NCI-H1417 (cell line): Measurements from ENCODE around the gene MROH7.

ENCODE experiments used
- DNase-seq, 3 experiments: peaks; one replicate each; lab custom pipeline; 2025; lab: John Stamatoyannopoulos, UW

The MROH7 gene

DNA sequence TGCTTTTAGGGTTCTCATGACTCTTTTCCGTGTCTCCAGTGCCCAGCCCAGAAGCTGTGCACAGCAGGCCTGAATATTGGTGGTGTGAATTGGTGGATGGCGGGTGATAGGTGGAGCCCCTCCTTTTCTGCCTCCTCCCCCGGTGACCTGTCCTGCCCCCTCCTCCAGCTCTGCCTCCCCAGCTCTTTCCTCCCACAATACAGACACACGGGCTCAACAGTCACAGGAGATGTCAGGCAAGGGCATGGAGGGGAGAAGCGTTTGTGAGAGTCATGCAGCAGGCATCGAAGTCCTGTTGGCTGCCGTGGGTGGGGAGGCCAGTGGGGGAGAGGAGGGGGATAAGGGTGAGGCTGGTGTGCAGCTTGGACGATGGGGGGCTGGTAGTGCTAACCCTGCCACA is 56.8 kb downstream of the MROH7 start:
- no peak for DNase-seq

DNA sequence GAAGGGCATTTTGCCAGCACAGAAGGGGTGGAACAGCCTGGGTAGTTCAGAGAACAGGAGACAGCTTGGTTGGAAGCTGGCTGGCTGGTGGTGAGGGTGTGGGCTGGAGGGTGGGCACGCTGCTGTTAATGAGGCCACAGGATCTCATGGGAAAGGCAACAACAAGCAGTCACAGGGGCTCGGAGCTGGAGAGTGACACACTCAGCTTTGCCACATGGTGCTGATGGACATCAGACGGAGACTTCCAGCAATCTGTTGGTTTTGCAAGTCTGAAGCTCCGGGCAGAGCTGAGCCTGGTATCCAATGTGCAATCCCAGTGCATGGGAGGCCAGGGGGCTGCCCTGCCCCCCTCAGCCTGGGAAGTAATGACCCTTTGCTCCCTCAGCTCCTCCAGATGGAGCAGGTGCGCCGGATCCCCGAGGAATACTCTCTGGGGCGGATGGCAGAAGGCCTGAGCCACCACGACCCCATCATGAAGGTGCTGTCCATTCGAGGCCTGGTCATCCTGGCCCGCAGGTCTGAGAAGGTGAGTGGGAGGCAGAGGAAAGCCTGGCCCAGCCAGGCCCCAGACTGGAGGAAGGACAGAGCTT is 58.4 kb downstream of the MROH7 start:
- no peak for DNase-seq

DNA sequence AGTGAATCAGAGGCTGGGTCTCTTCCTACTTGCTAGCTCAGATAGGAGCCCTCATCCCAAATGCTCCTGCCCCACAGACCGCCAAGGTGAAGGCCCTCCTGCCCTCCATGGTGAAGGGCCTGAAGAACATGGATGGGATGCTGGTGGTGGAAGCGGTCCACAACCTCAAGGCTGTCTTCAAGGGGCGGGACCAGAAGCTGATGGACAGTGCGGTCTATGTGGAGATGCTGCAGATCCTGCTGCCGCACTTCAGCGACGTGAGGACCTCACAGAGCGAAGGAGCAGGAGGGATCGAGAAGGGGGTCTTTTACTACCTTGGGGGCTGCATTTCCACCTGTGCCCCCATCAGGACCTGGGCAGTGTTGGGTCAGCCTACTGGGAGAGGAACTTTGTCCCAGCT is 59.5 kb downstream of the MROH7 start:
- no peak for DNase-seq

DNA sequence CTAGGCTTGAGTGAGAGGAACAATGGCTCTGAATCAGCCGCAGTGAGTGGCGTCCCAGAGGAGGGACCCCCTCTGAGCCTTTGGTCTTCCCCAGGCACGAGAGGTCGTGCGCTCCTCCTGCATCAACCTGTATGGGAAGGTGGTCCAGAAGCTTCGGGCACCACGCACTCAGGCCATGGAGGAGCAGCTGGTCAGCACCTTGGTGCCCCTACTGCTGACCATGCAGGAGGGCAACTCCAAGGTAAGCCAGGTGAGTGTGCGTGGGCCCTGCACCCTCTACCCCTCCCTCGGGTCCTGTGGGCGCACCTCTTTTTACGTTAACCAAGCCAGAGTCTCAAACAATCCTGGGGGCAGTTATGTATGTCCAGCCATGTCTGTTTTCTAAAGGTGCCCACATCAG is 60.4 kb downstream of the MROH7 start:
- DNase-seq, result no peak

DNA sequence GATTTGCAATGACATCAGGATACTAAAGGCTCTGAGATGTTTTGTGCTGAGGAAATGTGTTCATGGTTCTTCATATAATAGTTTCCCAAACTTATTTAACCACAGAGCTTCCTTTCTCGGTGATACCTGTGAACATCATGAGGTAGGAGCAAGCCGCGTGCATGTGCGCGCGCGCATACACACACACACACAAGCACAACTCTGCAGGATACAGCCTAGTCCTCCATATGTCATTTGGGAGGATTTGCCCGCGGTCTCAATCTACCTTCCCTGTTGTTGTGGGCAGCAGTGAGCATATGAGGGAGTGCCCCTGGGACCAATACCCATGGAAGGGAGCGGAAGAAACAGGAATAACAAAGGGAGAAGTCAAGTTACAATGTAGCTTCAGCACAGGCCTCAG is 61.9 kb downstream of the MROH7 start:
- DNase-seq, result no peak

DNA sequence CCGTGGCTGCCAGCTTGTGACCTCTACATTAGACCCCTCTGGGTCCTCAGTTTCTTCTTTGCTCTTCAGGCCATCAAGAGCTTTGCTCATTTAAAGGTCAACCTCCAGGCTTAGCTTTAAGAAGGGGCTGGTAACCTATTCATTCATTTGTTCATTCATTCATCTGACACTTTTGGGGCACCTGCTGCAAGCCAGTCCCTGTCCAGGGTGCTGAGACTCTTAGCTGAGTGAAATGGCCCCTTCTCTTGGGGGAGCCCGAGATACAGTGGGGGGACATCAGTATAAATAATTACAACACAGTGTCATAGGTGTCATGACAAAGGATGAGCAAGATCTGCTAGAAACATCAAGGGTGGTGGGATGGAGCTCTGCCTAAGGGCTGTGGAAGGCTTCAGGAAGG is 63.6 kb downstream of the MROH7 start:
- DNase-seq, result no peak

DNA sequence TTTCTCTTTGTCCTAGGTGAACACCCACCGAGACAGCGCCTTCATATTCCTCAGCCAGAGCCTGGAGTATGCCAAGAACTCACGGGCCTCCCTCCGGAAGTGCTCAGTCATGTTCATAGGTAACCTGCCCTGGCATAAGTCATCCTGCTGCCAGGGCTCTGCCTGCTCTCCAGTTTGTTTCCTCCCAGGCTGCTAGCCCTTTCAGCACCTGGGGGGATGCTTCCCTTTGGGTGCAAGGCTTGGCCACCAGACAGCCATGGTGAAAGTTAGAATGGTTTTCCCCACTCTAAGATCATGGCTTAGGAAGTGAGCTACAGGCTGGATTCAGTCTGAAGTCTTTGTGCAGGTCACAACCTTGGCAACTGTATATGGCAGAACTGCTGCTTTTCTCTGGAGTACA is 64.8 kb downstream of the MROH7 start:
- DNase-seq, result no peak

DNA sequence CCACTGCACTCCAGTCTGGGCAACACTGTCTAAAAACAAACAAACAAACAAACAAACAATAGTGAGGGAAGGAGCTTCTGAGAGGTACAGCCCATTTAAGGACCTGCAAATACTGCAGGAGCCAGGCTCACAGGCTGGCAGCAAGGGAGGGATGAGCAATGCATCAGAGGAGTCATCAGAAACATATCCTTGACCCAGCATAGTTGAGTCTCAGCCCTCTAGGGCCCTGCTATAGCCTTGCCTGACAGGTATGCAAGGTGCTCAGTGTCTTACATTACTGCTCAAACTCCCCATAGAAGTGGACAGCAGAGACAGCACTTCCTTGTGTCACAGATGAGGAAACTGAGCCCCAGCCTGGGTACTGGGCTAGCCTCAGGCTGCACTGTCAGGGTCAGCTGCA is 66.8 kb downstream of the MROH7 start:
- DNase-seq, result no peak

DNA sequence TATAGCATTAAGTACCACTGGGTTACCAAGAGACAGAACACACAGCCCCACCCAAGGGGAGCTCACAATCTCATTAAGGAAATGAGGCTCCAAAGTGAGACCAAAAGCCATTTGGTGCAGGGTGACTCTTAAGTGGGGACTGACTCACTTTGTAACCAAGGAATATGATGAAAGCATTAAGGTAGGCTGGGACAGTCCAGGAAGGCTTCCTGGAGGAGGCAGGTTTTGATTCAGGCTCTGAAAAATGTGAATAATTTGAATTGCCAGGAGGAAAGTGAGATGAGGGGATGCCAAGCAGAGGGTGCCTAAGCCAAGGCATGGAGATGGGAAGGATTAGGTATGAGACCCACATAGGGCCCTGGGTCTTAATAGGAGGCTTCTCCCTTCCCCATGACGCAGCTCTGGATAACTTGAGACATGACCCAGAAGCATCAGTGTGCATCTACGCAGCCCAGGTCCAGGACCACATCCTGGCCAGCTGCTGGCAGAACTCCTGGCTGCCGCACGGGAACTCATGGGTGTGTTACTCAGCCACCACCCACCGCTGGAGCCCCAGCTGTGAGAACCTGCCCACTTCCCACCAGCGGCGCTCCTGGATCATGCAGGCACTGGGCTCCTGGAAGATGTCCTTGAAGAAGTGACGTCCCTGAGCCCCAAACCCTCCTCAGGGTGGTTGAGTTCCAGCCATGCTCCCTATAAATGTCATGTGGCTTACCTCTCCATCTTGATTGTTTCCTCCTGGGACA is 68.1 kb downstream of the MROH7 start:
- DNase-seq, result no peak

DNA sequence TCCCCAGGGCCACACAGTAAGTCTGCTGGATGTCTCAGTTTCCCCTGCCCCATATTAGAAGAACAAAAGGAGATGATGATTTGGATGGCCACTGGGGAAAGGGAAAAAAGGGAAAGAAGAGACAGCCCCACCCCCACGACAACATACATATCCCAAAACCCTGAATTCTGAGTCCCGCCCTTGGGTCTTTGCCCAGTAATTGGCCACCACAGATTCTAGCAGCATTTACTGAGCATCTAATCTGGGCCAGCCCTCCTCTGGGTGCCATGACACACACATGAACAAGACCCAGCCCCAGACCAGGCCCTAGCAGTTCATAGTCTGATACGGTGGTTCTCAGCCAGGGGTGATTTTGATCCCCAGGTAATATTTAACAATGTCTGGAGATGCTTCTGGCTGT is 68.8 kb downstream of the MROH7 start:
- no peak for DNase-seq

DNA sequence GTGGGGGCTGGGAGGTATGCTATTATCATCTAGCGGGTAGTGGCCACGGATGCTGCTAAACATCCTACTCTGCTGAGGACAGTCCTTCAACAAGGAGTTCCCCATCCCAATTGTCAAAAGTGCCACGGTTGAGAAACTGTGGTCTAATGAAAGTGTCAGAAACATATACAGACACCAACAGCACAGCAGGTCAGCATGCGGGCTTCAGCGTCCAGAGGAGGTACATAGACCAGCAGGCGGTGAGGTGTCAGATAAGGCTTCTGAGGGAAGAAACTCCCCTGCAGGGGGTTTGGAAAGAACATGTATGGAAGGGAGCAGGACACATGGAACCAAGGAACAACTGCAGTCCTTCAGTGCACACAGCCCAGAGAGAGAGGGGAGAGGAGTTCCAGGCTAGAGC is 69.3 kb downstream of the MROH7 start:
- DNase-seq, result no peak

DNA sequence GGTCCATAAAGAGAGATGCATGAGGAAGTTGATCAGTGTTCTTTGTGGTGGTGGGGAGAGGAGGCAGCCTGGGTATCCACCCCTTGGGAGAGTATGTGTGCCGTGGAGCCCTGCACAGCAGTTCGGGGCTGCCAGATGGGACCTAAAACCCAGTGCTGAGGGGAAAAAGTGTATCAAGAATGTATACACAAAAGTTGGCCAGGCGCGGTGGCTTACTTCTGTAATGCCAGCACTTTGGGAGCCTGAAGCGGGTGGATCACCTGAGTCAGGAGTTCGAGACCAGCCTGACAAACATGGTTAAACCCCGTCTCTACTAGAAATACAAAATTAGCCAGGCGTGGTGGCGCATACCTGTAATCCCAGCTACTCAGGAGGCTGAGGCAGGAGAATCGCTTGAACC is 70.0 kb downstream of the MROH7 start:
- DNase-seq, result no peak

DNA sequence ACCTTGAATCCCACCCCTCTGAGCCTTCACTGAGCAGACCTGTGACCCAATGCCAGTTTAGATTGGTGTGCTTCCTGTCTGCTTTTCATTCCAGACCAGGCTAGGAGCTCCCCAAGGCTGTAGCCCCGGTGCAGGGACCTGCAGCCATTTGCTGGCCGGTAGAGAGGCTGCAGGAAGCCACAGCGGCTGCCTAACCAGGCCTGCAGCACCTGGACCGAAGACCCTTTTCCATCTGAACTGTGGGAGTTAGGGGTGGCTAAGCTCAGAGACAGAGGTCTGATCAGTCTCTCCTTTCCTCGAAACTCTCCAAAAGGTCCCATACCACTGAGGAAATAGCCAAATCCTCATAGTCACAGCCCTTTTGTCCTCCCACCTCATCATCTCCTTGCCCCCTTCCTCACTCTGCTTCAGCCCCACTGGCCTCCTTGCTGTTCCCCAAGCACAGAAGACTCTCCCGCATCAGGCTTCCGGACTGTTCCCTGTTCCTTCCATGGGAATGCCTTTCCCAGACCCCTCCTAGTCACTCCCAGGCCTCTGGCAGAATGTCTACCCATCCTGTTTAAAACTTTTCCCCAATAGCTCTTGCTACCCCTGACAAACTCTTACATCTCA is 73.4 kb downstream of the MROH7 start:
- no peak for DNase-seq

DNA sequence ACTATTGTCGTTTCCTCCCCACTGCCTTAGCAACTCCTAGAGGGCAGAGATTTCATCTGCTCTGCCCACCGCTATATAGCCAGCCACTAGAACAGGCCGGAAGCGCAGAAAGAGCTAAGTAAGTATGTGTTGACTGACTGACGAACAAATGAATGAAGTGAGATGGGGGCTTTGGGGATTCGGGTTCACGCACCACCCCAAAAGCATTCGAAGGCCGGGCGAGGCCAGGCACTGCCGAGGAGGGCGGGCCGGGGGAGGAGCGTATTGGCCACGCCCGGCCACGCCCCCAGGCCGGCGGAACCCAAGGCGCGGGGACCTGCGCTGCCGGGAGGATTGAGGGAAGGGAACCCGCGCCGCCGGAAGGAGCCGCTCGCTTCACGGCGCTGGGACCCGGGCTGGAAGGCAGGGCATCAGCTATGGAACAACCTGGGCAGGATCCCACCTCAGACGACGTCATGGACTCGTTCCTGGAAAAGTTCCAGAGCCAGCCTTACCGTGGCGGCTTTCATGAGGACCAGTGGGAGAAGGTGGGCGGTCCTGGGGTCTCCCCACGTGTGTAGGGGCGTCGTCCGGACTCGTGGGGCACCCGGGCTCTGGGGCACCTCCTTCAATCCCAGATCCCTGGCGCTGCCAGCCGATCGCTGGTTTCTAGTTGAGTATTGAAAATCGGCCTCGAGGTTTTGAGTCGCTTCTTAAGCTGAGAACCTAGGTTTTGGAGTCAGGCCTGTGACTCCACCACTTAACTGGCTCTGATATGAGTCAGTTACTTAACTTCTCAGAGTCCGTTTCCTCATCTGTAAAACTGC is 74.1 kb downstream of the MROH7 start, which contains the start of gene TTC4:
TTC4 (plus strand) TSS at position 369 of the 806 bp plus-strand sequence; CDS start at position 417, 48 bp downstream.
- DNase-seq, result peak; percentile 83 to 88 (median 85)

DNA sequence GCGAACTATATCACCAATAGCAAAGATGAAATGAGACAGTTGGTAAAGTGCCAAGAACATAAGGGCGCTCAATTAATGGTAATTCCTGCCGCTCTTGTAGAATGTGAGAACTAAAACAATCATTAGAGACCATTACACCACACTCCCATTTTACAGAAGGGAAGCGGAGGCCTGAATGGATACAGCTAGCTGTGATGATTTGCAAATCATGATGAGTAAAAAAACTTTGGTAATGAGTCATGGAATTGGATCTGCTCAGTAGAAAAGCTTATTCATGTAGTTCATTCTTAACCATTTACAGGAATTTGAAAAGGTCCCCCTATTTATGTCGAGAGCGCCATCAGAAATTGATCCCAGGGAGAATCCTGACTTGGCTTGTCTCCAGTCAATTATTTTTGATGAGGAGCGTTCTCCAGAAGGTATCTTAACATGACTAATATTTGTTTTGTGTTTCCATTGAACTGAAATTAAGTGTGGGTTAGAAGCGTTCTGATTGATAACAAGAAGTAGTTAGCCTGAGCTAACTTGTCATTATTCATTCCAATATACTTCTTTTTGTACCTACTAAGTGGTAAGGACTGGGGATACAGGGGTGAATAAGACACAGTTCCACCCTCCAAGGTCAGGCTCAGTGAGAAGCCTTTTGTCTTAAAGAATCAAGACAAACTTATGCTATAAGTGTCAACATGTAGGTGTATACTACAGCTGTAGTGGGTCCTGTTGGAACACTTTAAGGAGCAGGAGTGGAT is 74.9 kb downstream of the MROH7 start:
- DNase-seq, result no peak

DNA sequence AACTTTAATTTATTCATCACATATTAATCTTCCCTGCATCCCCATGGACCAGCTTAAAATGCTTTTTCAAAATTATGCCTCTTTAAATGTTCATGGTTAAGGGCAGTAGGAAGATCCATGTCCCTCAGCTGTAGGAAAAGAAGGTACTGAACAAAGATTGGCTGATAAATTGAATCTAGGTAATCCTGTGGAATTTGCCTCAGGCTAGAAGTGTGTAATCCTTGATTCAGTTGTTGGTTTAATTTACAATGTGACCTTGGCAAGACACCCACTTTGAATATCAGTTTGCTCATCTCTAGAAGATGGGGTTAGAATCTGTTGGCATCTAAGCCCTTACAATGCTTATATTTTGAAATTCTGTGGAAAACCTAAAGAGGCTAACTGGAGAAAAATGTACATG is 80.1 kb downstream of the MROH7 start:
- no peak for DNase-seq

DNA sequence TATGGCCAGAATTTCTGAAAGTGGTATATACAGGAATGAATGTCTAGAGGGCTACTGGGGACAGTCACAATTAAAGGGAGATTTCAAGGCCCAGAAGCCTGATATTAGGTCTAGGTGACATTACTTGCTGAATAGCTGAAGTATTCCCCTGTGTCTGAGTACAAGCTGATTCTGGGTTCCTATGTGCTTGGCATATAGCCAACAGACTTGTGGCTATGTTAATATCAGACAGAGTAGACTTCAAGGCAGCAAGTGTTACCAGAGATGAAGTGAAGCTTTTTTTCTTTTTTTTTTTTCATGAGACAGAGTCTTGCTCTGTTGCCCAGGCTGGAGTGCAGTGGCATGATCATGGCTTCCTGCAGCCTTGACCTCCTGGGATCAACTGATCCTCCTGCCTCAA is 82.4 kb downstream of the MROH7 start:
- no peak for DNase-seq

DNA sequence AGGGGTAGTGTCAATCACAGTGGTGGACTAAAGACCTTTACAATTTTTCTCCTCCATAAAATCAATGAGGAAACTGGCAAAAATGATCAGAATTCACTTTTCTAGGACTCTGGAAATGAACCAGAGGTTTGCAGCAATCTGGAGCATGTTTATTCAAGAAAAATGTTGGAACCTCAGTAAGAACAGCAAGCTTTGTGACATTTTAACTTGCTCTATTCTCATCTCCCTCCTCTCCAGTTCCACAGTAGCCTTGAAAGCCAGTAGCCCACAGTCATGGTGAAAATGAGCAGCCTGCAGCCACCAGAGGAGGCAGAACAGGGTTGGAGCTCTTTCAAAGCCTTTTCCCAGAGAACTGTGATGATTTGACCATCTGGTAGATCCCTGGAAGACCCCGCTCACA is 83.2 kb downstream of the MROH7 start:
- DNase-seq, result no peak

DNA sequence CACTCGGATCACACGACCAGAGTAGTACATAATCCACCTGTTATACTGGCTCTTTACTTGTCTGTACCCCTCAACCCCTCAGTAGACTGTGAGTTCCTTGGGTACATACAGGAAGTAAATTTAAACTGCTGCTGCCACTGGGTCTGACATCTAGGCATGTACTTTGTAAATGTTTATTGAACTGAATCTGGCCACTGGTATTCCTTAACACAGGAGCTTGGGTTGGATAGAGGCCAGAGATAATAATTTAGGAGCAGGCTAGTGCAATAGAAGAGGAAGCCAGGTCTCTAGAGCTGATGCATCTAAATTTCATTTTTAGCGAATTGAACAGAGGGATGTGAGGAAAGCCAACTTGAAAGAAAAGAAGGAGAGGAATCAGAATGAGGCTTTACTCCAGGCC is 86.4 kb downstream of the MROH7 start:
- no peak for DNase-seq

DNA sequence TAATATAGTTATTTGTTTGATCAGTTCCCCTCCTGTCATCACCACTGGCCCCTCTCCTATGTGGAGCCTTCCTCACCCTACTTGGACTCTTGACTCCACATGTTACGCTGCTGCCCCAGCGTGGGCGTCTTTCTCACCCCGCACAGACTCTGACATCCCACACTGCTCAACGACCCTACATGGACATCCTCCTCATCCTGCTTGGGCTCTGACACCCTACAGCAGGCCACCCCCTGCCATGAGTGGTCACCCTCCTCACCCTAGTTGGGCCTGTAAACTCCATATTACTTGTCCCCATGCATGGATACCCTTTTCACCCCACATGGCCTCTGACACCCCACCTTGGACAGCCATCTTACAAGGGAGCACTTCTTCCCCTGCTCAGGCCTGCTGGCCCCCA is 95.1 kb downstream of the MROH7 start:
- DNase-seq, result no peak

DNA sequence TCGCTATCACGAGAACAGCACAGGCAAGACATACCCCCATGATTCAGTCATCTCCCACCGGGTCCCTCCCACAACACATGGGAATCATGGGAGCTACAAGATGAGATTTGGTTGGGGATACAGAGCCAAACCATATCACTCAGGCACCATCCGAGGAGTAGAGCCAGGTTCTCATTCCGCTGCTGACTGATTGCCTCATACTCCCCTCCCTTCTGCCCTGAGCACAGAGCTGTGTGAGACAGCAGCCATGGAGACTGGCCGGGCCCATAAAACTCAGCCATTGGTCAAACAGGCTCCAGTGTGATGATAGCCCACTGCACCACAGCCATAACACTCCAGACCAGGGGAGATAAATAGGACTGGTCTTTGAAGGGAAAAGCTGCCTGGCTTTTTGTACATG is 96.7 kb downstream of the MROH7 start:
- DNase-seq, result no peak

DNA sequence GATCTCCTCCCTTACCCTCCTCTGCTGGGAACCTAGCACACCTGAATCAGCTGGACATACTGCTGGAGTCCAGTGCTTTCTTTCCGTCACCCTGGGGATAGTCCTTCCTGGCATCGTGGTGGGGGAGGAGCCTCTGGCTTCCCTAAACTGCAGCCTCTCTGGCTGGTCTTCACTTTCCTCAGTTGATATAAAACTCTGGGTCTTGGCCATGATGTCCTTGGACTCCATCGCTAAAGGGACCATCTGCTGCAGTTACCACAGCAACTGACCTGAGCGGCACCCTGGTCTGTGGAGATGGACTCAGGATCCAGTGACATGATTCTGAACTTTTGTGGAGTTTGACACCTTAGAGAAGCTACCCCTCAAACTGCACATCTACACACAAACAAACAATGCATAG is 99.9 kb downstream of the MROH7 start:
- DNase-seq, result no peak
